HepG2 (cell line): ENCODE data around the gene ESR1. TPM values are rescaled to one million over a fixed set of nuclear protein-coding genes. Genes with fewer than 3 reads are reported as not detected.

Experiments
- ATAC-seq: fragments of 200-7000 bp; cut with Tn5 transposase; 3 replicates; pipeline ENCODE4 v1.9.1; 2020; ENCODE audit warnings: mild to moderate bottlenecking, moderate library complexity
- BruUV-seq: library from RNA; stranded (reverse); fragments of 400-500 nt; replicated peaks from 2 replicates; lab custom pipeline; 2021; lab: Mats Ljungman, UMichigan
- CTCF ChIA-PET: fragments of 300-600 bp; formaldehyde crosslinking; extraction: SDS; loops from one replicate; lab custom pipeline; 2021; ENCODE audit warnings: low total read pairs, inconsistent platforms, low intra/inter-chr PET ratio; lab: Yijun Ruan, JAX
- POLR2A ChIA-PET: fragments of 350-600 bp; sonication (Branson Sonifier 250); formaldehyde crosslinking; loops from one replicate; lab custom pipeline; 2020; ENCODE audit warnings: antibody characterized with exemption, inconsistent platforms; lab: Yijun Ruan, JAX
- DNase-seq: peaks from one replicate; pipeline ENCODE4 v3.0.0-alpha.2; 2015; ENCODE audit warnings: low spot score
- FAIRE-seq: peaks from 3 replicates; lab custom pipeline; 2011; peaks lifted over from hg19 to GRCh38; lab: Jason Lieb, UNC
- H2AFZ ChIP-seq: one replicate; pipeline ENCODE4 v1.6.1; 2011; ENCODE audit warnings: low read length, inconsistent platforms
- H3K27ac ChIP-seq: fragments of 300-600 bp; 3 replicates; pipeline ENCODE4 v1.8.0; 2011; ENCODE audit warnings: mixed run types, mild to moderate bottlenecking, mixed read lengths, low read length, inconsistent platforms; ENCODE audit not compliant: insufficient read depth; ENCODE audit errors: extremely low read length
- H3K27me3 ChIP-seq, 2 experiments: fragments of 200-600 bp in 1 of 2; 2 replicates in 1 of 2; 3 replicates in 1 of 2; pipeline versions ENCODE4 v1.6.0 to v1.8.0; 2011; ENCODE audit warnings: low read length in 2 of 2, mild to moderate bottlenecking in 2 of 2, moderate library complexity in 2 of 2, inconsistent platforms in 1 of 2; ENCODE audit not compliant: insufficient read depth in 2 of 2, control insufficient read depth in 1 of 2
- H3K36me3 ChIP-seq, 2 experiments: fragments of 200-600 bp in 1 of 2; replicated peaks in 1 of 2; 2 replicates in 1 of 2; 3 replicates in 1 of 2; pipeline versions ENCODE4 v1.5.1 to v1.8.0; 2011; ENCODE audit warnings: low read length in 2 of 2, inconsistent platforms in 1 of 2; ENCODE audit not compliant: insufficient read depth in 2 of 2, control insufficient read depth in 1 of 2
- H3K4me1 ChIP-seq: 2 replicates; pipeline ENCODE4 v1.5.1; 2012; ENCODE audit warnings: low read length, inconsistent platforms; ENCODE audit not compliant: insufficient read depth
- H3K4me2 ChIP-seq: 2 replicates; pipeline ENCODE4 v1.6.0; 2011; ENCODE audit warnings: low read depth, low read length, inconsistent platforms
- H3K4me3 ChIP-seq, 3 experiments: fragments of 200-600 bp in 1 of 3; sonication (generic), shearing (Covaris generic) in 1 of 3; replicated peaks in 1 of 3; 2 replicates each; pipeline ENCODE4 v1.5.1; 2011 to 2016; ENCODE audit warnings: low read length in 3 of 3, inconsistent platforms in 2 of 3, low read depth in 2 of 3, mild to moderate bottlenecking in 2 of 3, control low read depth in 1 of 3, mixed read lengths in 1 of 3; ENCODE audit not compliant: insufficient read depth in 1 of 3
- H3K79me2 ChIP-seq: one replicate; pipeline ENCODE4 v1.6.1; 2011; ENCODE audit warnings: low read length, inconsistent platforms; ENCODE audit not compliant: insufficient read depth
- H3K9ac ChIP-seq: 2 replicates; pipeline ENCODE4 v1.6.0; 2011; ENCODE audit warnings: mild to moderate bottlenecking, low read depth, low read length, inconsistent platforms; ENCODE audit not compliant: insufficient read depth
- H3K9me3 ChIP-seq: 2 replicates; pipeline ENCODE4 v1.5.1; 2012; ENCODE audit warnings: mild to moderate bottlenecking, low read length
- H4K20me1 ChIP-seq: 2 replicates; pipeline ENCODE4 v1.6.0; 2011; ENCODE audit warnings: inconsistent platforms, mild to moderate bottlenecking, low read length, moderate library complexity; ENCODE audit not compliant: insufficient read depth
- FOXK1 ChIP-seq: sonication (generic); formaldehyde crosslinking; IDR thresholded peaks from 2 replicates; pipeline ENCODE4 v1.4.0; 2020; ENCODE audit warnings: low read depth, missing genetic modification reagents, borderline replicate concordance
- HNRNPH1 ChIP-seq: fragments of 200-400 bp; formaldehyde crosslinking; optimal IDR thresholded peaks from 2 replicates; pipeline ENCODE3; 2017; ENCODE audit warnings: mild to moderate bottlenecking, low read depth, low read length
- KDM6A ChIP-seq: IDR thresholded peaks from 2 replicates; pipeline ENCODE4 v1.6.1; 2016; ENCODE audit warnings: low read depth
- PRDM4 ChIP-seq: sonication (generic); formaldehyde crosslinking; IDR thresholded peaks from 2 replicates; pipeline ENCODE4 v1.9.0; 2021; ENCODE audit warnings: missing genetic modification reagents, borderline replicate concordance
- SETDB1 ChIP-seq: sonication (generic); formaldehyde crosslinking; IDR thresholded peaks from 2 replicates; pipeline ENCODE4 v1.5.1; 2020; ENCODE audit warnings: missing genetic modification reagents, mild to moderate bottlenecking, borderline replicate concordance
- ZNF709 ChIP-seq: sonication (generic); formaldehyde crosslinking; IDR thresholded peaks from 2 replicates; pipeline ENCODE4 v1.5.0; 2020; ENCODE audit warnings: mild to moderate bottlenecking, missing genetic modification reagents
- ZNF792 ChIP-seq: IDR thresholded peaks from 2 replicates; pipeline ENCODE4 v1.6.1; 2016
- ZNF879 ChIP-seq: sonication (generic); formaldehyde crosslinking; IDR thresholded peaks from 2 replicates; pipeline ENCODE4 v1.8.1; 2023; ENCODE audit warnings: missing genetic modification reagents
- WGBS: methylation state at CpG from one replicate; pipeline ENCODE4 v1.1.6; 2017; ENCODE audit warnings: low lambda C conversion rate; 5-methylcytosine and 5-hydroxymethylcytosine counted together
- in situ Hi-C: cut with HindIII; loops from 2 replicates; pipeline ENCODE4 v1.10.0; 2017; ENCODE audit warnings: low pct_unique_long_range_greater_than_20kb; ENCODE audit not compliant: extremely low pct_ligation_motif_present
- intact Hi-C: fragments of 100-400 bp; cut with micrococcal nuclease; formaldehyde crosslinking; loops from one replicate; pipeline ENCODE4 v1.10.0; 2022; ENCODE audit not compliant: unreplicated experiment
- polyA plus RNA-seq, 8 experiments: library from polyadenylated mRNA; depleted of rRNA in 3 of 8; stranded (reverse) in 7 of 8; unstranded in 1 of 8; fragments of >200 nt; fragmentation: Illumina TruSeq in 4 of 8; extraction: Trizol in 4 of 8; gene quantifications; 2 replicates each; pipeline versions ENCODE4 v1.2.1 to v1.2.3, GENCODE V29; 2011 to 2016; ENCODE audit warnings: low read depth in 4 of 8, missing spikeins in 1 of 8, mixed read lengths in 1 of 8; ENCODE audit not compliant: insufficient read depth in 1 of 8
- total RNA-seq, 5 experiments: library from RNA; depleted of rRNA; stranded (reverse); fragments of >200 nt; fragmentation: Illumina TruSeq; extraction: Trizol; gene quantifications; 2 replicates each; pipeline ENCODE4 v1.2.3, GENCODE V29; 2016; ENCODE audit warnings: low read depth in 1 of 5

Gene ESR1
- total and polyA plus RNA-seq, 2 of the 13 experiments (the other 11 are each of a cell fraction or from before 2014, with no cell fraction given), result not detected

- Histone ChIP-seq H3K36me3 (no peaks in the 10 kb centered on the region), H2AFZ (no peak overlapping the region), H3K79me2 (no peaks in the 10 kb centered on the region), H3K9ac (no peak overlapping the region), H4K20me1 (no peaks in the 10 kb centered on the region), H3K4me2 (no peak overlapping the region), H3K27ac (no peak overlapping the region), H3K4me1 (no peaks in the 10 kb centered on the region), H3K4me3 (no peak overlapping the region), H3K9me3 (no peaks in the 10 kb centered on the region), H3K27me3 (no peaks in the 10 kb centered on the region)
- DNase-seq (no peak), FAIRE-seq (peak; percentile 34), ATAC-seq (no peak)
- intact Hi-C loops, result loop anchor here (10.0 kb wide), 1 partner anchor 677 kb away; no protein-coding TSS in a partner anchor
- CTCF ChIA-PET, result no interaction called here
- in situ Hi-C loops, result loop anchor here (5.0 kb wide), 2 partner anchors 360 to 445 kb away; no protein-coding TSS in a partner anchor
- no TSS peak for BruUV-seq
- POLR2A ChIA-PET, result no interaction called here
- 65% methylated on average over 3 of the region's 3 CpGs for WGBS
- TF ChIP-seq ZNF879 (CRISPR knock-in tag) (no peak), HNRNPH1 (no peak), ZNF709 (CRISPR knock-in tag) (no peak), PRDM4 (CRISPR knock-in tag) (no peak), SETDB1 (CRISPR knock-in tag) (no peak), FOXK1 (CRISPR knock-in tag) (no peak), ZNF792 (no peak), KDM6A (CRISPR knock-in tag) (no peak)
Measured at GRCh38 chr6:152121910-152122309, 314.4 kb downstream of the ESR1 start.
